Medulla oblongata (tissue), 1 donor: ENCODE results near the gene CBX4.

Source experiments
- DNase-seq: peaks from one replicate; pipeline ENCODE4 v3.0.0-alpha.2; 2015; ENCODE audit errors: extremely low spot score

CBX4 gene

DNA sequence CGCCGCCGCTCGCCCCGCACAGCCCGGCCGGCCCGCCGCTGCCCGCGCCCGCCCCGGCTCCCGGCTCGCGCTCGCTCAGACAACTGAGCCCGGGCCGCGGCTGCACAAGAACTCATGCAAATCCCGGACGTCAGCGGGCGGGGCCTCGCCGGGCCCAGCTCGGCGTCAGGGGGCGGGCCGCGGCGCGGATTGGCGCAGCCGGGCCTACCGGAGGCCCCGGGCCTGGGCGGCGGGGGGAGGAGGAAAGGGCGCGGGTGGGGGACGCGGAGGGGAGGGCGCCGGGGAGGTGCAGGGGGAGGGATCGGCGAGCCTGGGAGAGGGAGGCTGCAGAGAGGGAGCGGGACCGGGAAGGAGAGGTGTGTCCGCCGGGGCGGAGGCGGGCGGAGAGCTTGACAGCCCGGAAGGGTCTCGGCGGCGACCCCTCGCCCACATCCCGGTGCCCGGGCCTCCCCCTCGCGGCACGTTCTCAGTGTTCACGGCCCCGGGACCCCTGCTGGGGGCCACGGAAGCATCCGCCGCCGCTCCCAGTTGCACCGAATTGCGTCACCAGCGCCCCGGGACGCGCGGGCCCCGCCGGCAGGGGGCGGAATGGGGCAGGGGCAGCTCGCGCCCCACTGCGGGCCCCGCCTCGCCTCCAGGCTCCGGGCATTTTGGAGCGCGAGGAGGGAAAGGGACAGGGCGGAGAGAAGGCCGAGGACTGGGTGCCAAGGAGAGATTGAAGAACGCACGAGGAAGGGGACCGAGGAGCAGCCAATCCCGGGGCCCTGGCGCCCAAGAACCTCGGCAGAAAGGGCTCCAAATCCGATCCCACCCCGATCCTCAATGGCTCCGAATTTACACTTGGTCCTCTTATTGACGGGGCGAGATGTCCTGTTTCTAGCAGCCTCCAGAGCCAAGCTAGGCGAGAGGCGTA, at the start of gene CBX4:
CBX4 (minus strand) TSS at position 85 of the 913 bp plus-strand sequence. CDS start 189 bp downstream, outside the sequence.
- peak; percentile 97 for DNase-seq

DNA sequence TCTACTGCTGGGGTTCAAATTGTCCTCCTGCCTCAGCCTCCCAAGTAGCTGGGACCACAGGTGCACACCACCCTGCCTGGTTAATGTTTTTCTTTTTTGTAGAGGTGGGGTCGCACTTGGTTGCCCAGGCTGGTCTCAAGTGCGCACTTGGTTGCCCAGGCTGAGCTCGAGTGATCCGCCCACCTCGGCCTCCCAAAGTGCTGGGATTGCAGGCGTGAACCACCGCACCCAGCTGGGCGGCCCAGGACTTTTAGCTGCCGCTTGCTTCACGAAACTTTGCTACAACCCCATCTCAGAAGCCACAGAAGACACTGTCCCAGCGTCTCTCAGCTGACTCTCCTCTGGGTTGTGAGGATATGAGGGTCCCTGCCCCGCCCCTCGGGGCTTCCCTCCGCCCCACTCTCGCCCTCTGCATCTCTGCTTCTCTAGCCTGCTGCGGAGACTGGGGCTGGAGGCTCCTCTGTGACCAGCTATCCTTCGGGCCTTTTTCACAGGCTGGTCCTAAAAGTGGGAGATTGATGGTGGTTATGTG, 48.8 kb upstream of the CBX4 start:
- DNase-seq, result no peak

- no peak for DNase-seq
Observed at GRCh38 chr17:79887451-79887991, 48.3 kb upstream of the CBX4 start.

DNA sequence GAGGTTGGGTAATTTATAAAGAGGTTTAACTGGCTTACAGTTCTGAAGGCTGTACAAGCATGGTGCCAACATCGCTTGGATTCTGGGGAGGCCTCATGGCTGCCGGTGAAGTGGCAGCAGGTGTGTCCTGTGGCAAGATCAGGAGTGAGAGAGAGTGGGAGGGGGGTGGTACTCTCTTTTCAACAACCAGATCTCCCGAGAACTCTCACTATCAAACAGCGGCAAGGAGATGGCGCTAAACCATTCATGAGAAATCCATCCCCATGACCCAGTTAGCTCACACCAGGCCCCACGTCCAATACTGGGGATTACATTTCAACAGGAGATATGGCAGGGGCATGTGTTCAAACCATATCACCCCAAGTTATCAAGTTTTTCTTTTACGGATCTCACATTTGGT, 44.0 kb upstream of the CBX4 start:
- no peak for DNase-seq

DNA sequence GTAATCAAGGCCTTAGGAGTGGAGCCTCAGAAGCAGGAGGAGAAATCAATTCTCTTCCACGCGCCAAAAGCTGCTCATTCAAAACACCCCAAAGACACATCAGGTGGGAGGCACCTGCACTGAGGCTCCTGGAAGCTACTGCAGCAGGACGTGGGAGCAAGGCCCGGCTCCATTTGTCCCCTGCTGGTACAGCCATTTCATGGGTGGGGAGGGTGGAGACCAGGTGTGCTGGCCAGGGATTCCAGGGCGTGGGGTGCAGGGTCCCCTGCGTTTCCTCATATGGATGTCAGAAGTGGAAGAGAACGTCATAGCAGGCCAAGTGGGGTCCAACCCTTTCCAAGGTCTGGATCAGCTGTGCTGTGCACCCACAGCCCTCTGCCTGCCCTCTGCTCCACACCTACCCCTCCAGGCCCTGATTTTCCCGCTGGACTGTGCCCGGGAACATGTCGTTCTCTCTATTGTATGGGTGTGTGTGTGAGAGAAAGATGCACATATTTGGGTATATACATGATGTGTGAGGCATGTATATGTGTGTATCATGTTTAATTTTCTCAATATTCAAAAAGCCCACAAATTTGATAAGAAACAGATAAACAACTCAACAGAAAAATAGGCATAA, 39.2 kb upstream of the CBX4 start:
- no peak for DNase-seq

- no peak for DNase-seq
Observed at GRCh38 chr17:79877041-79877440, 37.8 kb upstream of the CBX4 start.

DNA sequence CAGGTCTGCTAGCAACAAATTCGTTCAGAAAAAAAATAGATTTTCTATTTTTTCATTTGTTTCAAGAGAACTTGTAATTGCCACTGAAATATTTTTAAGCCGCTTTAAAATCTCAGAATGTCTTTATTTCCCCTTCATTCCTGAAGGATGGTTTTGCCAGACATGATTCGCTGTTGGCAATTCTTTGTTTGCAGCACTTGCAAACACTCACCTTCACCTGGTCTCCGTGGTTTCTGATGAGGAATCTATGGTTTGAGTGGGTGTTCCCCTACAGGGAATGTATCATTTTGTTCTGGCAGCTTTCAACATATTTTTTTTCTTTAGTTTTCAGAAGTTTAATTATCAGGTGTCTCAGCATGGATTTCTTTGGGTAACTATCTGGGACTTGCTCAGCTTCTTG, 36.3 kb upstream of the CBX4 start:
- no peak for DNase-seq

GRCh38 chr17:79874329-79874981, 35.2 kb upstream of the CBX4 start:
- no peak for DNase-seq

DNA sequence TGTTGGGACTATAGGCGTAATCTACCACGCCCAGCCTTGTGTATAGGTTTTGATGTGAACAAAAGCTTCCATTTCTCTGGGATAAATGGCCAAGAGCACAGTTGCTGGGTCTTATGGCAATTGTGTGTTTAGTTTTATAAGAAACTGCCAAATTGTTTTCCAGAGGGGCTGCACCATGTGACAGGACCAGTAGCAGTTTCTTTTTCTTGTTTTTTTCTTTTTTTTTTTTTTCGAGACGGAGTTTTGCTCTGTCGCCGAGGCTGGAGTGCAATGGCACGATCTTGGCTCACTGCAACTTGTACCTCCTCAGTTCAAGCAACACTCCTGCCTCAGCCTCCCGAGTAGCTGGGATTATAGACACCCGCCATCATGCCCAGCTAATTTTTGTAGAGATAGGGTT, 34.3 kb upstream of the CBX4 start:
- no peak for DNase-seq

DNA sequence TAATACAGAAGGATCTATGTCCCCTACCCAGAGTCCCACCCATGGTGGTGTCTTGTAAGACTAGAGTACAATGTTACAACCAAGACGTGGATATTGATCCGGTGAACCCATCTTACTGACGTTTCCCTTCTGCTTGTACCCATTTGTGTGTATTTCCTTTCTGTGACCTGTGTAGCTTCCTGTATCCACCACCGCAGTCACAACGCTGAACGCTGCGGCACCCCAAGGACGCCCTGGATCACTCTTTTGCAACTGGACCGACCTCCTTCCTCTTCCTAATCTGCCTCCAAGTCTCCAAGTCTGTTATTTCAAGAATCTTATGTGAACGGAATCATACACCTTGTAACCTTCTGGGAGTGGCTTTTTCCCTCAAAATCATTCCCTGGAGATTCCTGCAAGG, 33.5 kb upstream of the CBX4 start:
- no peak for DNase-seq

DNA sequence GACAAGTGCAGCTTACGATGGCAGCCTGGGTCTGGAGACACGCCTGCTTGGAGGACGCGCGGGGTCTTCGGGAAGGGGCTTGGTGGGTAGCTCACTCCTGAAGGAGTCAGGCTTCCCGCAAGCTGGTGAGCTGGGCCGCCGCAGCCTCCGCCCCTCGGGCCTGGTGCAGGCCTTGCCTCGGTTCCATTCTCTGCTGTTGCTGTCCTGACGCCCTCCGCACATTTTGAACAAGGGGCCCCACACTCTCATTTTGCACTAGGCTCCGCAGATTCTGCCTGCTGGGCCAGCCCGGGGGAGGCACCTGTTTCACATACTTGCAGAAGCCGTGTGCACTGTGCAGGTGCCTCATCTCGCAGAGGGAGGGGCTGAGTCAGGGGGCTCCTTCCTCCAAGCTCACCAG, 31.9 kb upstream of the CBX4 start:
- DNase-seq, result no peak

- no peak for DNase-seq
Observed at GRCh38 chr17:79870540-79870939, 31.3 kb upstream of the CBX4 start.

DNA sequence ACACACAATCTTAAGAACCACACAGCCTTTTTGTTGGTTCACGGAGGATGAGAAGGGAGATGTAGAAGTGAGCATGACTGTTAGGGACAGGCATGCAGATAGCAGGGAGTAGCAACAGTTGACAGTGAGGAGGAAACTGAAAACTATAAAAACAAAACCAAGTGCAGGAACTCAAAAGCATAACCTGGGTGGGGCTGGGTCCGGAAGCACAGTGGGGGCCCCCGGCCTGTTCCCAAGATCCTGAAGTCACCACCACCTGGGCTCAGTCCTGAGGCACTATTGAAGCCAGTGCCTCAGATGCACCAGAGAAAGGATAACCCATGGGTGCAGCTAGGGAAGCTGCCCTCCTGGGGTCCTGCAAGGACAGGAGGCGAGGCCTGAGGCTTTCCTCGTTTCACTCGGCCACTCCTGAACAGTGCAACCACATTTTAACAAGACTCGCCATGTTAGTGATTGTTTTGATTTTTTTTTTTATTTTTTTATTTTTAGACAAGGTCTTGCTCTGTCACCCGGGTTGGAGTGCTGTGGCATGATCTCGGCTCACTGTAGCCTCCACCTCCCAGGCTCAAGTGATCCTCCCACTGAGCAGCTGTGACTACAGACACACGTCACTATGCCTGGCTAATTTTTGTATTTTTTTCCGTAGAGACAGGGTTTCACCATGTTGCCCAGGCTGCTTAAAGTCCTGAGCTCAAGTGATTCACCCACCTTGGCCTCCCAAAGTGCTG, 27.7 kb upstream of the CBX4 start:
- no peak for DNase-seq

DNA sequence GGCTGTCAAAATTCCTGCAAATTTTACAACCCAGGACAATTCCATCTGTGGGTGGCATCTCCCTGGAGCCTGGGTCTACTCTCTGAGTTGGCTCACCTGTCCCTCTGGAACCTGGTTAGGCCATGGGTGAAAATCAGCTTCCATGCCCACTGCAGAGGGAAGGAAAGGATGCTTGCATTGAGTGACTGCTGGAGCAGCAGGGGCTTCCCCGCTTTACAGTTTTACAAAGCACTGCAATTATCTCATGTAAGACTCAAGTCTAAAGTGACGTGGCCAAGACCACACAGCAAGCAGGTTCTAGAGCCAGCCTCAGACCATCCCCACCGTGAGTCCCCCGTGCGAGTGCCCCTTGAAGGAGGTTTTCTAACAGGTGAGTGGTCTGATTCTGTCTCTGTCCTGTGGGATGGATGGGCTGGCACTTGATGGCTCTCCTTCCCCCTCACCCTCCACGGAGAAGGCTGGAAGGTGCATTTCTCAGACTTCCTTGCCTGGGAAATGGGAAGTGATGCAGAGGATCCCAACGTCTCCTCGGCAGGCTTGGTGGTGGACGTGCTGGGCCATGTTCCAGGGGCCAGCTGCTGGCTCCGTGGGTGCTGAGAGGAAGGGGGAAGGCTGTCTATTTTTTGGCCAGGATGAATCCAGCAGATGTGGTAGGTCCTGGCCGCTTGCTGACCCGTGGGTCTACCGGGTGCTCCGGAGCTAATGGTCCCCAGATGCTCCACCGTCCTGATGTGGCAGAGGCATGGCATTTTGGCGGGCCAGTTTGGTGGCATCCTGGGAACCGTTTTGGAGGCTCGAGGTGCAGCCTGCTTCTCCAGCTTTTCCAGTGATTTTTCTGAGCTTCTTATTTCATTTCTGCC, 26.3 kb upstream of the CBX4 start:
- DNase-seq, result no peak

DNA sequence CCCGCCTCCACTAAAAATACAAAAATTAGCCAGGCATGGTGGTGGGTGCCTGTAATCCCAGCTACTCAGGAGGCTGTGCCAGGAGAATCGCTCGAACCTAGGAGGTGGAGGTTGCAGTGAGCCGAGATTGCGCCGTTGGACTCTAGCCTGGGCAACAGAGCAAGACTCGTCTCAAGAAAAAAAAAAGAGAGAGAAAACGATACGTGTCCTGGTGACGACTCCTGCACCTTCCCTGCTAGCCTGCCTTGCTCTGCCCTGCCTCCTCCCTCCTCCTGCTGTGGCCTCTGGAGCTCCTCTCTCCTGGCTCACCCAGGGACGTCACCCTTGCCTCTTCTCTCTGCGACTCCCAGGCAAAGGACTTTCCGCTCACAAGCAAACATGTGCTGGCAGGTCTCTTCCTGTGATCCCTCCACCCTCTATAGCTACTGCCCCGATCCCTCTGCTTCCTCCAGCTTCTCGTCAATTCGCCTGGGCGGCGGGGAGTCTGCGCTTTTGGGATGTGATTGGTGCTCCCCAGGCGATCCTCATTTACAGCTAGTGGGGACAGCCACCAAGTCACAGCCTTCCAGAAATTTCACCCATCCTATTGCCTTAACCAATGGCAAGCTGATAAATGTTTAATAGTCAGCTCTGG, 25.5 kb upstream of the CBX4 start:
- no peak for DNase-seq

GRCh38 chr17:79864147-79864546, 24.9 kb upstream of the CBX4 start:
- DNase-seq, result no peak

GRCh38 chr17:79862771-79863440, 23.7 kb upstream of the CBX4 start:
- no peak for DNase-seq

DNA sequence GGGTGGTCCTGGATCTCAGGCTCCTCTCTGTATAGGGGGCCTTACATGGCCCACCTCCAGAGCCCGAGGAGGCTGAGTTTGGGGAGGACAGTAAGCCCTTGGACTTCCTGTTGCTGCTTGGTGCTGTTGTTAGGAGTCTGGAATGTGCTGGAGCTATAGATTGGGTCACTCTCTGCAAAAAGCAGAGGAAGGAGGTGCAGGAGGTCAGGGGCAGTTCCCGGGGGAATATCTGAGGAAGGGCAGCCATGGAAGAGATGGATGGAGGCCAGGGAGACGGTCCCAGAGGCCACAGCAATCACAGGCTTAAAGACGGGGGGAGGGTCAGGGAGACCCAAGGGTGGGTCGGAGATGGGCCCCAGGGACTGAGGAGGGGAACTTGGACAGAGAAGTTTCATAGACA, 23.0 kb upstream of the CBX4 start:
- no peak for DNase-seq

DNA sequence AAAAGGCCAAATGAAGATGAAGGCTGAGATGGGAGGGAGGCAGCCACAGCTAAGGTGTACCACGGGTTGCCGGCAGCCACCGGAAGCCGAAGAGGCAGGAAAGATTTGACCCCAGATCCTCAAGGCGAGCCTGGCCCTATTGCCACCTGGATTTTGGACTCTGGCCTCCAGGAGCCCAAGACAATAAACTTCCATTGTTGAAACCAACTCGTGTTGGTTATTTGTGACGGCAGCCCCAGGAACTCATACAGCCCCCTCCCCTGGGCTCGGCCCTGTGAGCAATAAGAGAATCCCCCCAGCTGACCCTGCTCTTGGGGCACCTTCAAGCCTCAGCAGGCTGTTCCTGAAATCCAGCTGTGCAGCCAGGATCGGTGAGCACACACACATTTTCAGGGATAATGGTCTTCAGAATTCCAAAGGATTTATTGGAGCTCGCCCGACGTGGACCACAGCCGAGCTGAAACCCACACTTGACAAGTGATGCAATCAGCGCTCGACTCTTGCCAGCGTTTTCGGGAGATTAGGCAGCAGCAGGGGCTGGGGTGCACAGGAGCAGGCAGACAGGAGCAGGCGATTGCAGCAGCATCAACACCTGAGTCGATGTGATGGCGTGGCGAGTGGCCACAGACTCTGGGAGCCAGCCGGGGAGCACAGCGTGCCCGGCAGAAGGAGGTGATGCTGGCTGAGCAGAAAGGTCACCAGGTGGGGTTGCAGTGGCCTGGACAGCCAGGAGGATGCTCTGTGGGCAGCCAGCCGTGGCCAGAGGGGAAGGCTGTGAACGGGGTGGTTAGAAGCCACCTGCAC, 22.4 kb upstream of the CBX4 start:
- DNase-seq, result no peak
